GM19455 (cell line): ENCODE results near the gene ACOT7.
"Not testable (repeated sequence)": the region's sequence is repeated elsewhere in the genome, so short reads cannot be mapped to it uniquely, and the experiment has no call there.

ENCODE experiments used
- ATAC-seq: cut with Tn5 transposase; IDR thresholded peaks from one replicate; pipeline ENCODE4 v1.9.1; 2021; ENCODE audit not compliant: unreplicated experiment

Gene ACOT7

DNA sequence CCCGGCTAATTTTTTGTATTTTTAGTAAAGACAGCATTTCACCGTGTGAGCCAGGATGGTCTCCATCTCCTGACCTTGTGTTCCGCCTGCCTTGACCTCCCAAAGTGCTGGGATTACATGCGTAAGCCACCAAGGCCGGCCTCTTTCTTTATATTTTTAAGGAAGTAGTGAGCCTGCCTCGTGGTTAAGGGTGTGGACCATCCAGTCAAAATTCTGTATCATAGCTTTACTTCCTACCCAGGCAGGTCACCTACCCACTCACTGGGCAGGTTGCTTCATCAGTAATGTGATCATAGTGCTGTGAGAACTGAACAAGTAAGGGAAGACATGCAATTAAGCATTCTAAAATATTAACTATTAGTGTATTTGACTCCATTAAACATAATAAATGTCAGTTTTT is 8.1 kb upstream of the ACOT7 start:
- ATAC-seq: no peak

DNA sequence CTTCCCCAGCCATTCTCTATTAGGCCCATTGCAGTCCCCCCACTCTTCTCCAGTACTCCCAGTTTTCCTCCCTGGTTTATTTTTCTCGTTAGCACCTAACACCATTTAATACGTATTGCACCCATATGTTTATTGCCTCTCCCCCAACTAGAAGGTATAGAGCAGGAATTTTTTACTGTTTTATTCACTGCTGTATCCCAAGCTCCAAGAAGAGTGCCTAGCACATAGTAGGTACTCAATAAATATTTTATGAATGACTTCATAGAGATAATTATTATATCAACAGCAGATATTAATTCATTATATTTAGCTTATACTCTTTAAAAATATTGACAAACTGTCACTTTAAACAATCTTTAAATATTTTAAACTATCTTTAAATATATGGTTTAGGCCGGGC is 5.7 kb upstream of the ACOT7 start:
- no peak for ATAC-seq

DNA sequence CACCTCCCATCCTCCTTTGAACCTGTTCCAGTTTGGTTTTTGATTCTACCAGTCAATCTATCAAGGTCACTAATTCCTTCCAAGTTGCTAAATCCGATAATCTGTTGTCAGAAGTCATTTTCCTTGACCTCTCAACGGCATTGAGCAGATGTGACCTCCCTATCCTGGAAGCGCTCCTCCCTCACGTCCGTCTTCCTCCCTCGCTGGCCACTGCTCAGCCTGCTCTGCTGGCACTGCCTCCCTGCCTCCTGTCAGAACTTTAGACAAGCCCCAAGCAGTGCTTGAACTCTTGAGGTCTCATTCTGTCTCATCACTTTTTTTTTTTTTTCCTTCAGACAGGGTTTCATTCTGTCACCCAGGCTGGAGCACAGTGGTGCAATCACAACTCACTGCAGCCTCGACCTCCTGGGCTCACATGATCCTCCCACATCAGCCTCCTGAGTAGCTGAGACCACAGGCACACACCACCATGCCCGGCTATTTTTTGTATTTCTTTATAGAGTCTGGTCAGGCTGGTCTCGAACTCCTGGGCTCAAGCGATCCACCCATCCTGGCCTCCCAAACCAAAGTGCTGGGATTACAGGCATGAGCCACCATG is 4.4 kb upstream of the ACOT7 start:
- no peak for ATAC-seq

DNA sequence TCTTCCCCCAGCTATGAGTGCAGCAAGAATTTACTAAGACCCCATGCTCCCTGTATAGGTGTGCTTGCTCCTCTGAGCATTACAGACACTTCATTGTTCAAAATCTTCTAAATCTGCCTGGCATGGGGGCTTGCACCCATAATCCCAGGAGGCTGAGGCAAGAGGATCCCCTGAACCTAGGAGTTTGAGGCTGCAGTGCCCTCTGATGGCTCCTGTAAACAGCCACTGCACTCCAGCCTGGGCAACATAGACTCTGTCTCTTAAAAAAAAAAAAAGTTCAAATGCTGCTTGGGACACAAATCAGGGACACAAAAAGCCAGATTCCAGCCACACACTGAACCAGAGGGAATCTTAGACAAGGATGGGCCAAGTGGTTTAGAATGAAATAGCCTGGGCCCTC is 3.4 kb upstream of the ACOT7 start:
- ATAC-seq: no peak

DNA sequence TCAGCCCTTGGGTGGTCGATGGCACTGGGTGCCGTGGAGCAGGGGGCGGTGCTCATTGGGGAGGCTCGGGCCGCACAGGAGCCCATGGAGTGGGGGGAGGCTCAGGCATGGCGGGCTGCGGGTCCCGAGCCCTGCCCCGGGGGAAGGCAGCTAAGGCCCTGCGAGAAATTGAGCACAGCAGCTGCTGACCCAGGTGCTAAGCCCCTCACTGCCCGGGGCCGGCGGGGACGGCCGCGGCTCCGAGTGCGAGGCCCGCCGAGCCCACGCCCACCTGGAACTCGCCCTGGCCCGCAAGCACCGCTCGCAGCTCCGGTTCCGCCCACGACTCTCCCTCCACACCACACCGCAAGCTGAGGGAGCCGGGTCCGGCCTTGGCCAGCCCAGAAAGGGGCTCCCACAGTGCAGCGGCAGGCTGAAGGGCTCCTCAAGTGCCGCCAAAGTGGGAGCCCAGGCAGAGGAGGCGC is 2.2 kb upstream of the ACOT7 start:
- not testable (repeated sequence) for ATAC-seq

DNA sequence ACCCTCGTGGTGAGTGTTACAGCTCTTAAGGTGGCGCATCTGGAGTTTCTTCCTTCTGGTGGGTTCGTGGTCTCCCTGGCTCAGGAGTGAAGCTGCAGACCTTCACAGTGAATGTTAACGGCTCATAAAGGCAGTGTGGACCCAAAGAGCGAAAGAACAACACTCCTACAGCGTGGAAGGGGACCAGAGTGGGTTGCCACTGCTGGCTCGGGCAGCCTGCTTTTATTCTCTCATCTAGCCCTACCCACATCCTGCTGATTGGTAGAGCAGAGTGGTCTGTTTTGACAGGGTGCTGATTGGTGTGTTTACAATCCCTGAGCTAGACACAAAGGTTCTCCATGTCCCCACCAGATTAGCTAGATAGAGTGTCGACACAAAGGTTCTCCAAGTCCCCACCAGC is 1.6 kb upstream of the ACOT7 start:
- not testable (repeated sequence) for ATAC-seq

DNA sequence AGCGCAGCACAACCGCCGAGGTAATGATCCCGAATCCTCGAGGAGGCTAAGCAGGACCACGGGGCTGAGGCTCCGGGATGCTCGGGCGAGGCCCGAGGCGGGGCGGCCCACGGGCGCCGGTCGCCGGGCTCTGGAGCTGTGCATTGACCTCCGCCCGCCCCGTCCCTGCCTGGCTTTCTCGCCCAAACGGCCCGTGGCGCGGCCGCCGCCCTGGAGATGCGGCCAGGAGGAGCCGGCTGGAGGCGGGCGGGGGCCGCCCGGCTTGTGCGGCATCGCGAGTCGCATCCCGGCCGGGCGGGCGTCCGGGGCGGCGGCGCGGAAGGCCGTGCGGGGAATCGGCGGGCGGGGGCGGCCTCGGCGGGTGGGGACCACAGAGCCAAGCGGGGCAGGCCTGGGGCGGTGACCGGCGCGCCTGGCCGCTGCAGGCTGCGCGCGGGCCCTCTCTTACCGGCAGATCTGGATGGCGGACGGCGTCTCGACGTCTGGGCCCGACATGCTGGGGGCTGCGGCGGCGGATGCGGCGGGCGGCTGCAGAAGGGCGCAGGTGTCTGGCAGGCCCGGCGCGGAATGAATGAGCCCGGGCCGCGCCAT is 663 bp downstream of the ACOT7 start:
- peak; percentile 28 for ATAC-seq

DNA sequence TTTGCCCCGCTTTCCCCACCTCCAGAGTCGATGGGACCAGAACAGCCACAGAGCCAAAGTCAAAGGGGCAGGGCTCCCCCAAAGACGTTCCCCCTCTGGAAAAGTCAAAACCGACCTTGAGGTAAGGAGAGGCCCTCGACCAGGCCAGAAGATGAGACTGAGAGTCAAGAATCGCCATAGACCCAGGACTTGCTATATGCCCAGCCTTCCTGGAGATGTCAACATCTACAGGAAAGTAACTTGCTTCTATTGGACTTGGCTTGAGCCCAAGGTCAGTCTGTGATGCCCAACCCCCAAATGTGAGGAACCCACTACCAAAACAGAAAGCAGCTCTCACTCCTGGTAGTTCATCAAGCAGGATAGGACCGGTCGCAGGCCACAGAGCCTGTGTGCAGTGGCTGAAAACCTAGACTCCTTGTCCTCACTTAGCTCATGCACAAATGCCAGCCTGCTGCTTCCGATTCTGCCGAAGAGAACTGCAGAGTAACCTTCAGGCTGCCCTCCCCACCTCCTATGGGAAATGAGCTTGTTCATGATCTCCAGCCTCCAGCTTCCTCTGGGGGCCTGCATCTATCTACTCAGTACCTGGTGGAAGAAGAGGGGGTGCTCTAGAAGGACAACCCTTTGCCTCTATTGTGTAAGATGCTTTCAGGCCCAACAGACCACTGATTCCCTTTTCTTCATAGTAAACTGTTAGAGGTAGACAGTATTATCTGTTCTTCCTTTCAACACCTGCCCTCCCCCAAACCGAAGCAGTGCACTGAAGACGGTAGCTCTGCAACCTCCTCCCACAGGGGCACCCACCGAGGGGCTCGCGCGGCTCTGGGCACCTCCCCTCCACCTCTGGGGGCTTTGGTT is 1.4 kb downstream of the ACOT7 start:
- ATAC-seq: peak; percentile 8

DNA sequence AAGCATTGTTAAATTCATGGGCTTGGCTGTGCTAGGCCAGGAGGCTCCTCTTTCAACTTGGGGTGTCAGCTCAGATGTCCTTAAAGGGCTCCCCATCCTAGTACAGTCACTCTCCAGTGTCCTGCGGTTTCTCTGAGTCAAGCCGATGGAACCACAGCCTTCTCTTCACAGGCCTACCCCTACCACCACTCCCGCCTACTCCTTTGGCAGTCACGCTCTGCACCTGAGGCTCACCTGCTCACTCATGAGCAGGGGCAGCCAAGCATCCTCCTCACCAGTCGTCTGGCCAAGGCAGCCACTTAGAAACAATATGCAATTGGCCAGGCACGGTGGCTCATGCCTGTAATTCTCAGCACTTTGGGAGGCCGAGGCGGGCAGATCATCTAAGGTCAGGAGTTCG is 3.6 kb downstream of the ACOT7 start:
- no peak for ATAC-seq

DNA sequence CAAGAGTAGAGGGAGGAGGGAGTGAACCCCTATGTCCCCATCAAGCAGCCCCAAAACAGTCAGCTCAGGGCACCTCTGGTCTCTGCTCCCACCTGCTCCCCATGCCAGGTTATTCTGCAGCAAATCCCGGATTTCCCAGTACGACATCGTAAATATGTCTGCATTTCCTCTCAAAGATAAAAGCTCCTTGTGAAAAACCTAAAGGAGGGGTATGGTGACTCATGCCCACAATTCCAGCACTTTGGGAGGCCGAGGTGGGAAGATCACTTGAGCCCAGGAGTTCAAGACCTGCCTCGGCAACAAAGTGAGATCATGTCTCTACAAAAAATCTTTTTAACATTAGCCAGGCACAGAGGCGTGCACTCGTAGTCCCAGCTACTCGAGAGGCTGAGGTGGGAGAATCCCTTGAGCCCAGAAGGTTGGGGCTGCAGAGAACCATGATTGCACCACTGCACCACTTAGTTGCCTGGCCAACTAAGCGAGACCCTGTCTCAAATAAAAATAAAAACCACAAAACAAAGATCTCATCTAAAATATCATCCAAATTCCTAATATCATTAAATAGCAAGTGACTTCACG is 7.1 kb downstream of the ACOT7 start:
- ATAC-seq: no peak

DNA sequence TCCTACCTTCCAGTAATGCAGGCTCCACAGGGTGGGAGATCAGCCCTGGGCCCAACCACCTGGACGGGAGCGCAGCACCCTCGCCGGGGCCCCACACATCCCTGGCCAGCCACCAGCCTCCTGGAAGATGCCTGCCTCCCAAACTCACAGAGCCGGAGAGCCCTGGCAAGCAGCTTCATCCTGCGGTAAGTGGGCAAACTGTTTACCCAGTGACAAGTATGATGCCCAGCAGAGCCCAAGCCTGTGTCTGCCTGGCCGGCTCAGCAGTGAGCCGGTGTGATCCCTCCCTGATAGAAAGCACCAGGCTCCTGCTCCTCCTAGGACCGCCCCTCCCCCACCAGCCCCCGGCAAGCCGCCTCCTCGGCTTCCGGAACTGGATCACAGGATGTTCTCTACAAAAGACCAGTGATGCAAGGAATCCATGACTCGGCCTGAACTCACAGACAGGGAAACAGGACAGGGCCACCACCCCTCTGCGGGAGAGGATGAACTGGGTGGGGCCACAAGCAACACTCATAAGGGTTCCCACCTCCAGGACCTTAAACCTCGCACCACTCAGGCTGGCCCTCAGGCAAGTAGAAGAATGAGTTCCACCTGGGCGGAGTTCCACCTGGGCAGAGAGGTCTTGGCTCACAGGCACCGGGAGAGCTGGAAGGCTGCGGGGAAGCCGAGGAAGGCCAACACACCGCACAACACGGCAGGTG is 7.9 kb downstream of the ACOT7 start:
- ATAC-seq: no peak

DNA sequence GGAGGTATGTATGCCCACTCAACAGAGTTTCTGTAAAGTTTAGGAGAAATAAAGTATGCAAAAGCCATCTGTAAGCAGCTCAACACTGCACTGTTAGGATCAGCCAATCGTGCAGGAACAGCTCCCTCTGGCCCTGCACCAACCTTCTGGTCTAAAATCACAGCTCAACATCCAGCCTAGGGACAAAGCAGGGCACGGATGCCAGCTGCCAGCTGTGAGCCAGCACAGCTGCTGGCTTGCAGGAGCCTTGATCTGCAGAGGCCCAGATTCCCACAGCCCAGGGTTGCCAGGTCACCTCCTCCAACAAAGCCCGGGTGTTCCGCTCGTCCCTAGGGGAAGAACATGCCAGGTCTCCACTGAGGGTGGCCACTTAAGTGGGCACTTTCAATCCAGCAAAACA is 8.6 kb downstream of the ACOT7 start:
- ATAC-seq: no peak

DNA sequence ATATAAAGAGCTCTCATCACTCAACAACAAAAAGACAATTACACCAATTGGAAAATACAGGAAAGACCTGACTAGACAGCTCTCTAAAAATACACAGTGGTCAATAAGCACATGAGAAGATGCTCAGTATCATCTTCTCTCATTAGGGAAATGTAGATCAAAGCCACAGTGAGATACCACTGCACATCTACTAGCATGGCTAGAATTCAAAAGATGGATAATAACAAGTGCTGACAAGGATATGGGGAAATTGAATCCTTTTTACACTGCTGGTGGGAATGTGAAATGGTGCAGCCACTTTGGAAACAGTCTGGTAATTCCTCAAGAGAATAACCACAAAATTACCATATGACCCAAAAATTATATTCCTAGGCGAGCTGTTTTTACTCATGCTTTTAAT is 9.4 kb downstream of the ACOT7 start:
- no peak for ATAC-seq

DNA sequence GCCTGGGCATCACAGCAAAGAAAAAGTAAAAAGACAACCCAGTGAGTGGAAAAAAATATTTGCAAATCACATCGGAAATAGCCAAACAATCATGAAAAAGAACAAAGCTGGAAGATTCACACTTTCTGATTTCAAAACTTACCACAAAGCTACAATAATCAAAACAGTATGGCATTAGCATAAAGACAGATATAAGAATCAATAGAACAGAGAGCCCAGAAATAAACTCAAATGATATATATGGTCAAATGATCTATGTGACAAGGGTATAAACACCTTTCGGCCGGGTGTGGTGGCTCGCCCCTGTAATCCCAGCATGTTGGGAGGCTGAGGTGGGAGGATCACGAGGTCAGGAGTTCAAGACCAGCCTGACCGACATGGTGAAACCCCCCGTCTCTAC is 13.5 kb downstream of the ACOT7 start:
- no peak for ATAC-seq

DNA sequence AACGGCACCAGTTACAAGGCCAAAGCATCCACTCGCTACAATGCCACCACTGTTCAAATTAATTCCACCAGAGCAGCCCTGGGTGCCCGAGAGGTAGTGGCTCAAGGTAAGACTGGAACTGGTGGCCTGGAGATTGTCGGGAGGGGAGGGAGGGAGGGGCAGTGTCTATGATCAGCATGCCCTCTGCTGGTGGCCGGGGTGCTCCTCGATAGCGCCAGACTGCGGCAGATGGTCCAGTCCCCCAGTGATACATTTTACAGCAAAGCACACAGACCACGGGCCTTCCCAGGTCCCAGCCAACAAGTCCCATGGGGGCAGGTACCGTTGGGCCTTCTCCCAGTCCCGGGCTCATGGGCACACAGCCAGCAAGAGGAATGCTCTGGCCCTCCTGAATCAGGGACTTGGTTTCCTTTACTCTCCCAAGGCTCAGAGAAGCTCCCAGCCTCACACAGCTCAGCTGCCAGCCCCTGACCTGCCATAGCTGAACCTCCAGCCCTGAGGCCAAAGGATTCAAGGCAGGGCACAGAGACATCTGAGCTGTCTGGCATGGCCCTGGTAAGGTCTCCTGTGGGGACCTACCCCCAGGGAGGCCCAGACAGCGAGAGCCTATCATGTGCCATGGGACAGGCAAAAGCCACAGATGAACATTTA is 15.3 kb downstream of the ACOT7 start:
- ATAC-seq: no peak

DNA sequence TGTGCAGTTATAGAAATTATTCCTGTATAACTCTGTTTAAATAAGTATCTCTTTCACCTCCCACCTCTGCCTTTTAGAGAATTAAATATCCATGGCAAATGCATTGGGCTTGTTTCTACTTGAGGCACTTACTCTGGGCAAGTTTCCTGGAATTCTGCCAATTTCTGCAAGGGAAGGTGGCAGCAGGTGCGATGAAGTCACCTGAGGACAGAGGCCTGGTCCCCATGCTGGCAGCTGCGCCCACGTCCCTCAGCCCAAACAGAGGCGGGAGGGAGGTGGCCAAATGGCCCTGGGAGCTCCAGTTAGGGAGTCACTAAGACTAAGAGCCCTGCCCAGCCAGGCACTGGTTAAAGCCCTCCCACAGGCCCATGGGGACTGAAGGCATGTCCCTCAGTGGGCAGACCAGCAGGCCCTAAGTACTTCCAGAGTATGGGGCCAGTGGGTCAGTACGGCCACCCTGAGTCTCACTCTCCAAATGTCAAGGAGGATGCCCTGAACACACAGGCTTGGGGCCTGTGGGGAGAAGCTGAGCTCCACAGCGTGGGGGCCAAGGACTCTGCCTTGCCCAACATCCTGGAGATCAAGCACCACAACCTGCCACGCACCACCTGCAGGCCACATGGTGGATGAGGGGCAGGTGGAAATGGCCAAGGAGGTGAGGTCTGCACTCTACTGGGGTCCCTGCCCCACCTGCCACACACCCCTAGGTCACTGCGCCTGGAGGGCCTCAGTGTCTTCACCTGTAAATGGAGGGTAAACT is 19.4 kb downstream of the ACOT7 start:
- ATAC-seq: no peak

DNA sequence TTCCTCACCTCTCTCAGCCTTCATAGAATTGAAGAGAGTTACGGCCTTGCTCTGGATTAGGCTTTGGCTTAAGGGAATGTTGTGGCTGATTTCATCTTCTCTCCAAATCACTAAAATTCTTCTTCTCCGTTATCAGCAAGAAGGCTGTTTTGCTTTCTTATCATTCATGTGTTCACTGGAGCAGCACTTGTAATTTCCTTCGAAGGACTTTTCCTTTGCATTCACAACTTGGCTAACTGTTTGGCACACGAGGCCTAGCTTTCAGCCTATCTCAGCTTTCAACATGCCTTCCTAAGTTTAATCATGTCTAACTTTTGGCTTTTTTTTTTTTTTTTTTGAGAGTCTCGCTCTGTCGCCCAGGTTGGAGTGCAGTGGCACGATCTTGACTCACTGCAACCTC is 21.3 kb downstream of the ACOT7 start:
- ATAC-seq: not testable (repeated sequence)

DNA sequence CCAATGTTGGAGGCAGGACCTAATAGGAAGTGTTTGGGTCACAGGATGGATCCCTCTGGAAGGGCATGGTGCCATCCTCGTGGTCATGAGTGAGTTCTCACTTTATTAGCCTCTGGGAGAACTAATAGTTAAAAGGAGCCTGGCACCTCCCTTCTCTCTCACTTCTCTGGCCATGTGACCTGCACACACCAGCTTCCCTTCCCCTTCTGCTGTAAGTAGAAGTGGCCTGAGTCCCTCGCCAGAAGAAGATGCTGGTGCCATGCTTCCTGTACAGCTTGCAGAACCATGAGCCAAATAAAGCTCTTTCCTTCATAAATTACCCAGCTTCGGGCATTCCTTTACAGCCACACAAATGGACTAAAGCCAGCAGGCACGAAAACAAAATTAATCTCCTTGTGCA is 23.6 kb downstream of the ACOT7 start:
- no peak for ATAC-seq

DNA sequence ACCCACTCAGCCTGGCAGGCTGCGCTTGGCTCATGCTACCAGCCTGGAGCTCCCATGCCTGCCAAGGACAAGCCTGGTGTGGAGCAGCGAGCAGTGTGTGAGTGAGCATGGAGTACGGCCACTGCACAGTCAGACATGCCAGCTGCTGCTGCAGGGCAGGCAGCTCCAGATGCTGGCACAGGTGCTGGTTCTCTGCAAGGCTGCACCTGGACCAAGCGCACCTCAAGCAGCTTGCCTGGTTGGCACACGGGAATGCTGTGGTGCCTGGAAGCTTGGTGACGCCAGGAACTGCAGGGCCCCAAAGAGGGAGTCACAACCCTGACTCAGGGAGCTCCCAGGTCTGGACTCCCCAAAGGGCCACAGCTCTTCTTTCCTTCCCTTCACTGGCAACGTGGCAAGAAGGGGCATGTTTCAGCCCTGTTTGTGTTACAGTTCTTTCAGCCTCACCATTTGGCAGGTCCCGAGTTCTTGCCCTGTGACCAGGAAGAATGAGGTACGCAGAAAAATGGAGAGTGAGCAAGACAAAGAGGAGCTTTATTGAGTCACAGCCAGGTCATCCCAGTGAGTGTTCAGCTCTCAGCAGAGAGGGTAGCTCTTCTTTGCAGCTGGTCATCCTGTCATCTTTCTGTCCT is 26.1 kb downstream of the ACOT7 start:
- ATAC-seq: no peak

DNA sequence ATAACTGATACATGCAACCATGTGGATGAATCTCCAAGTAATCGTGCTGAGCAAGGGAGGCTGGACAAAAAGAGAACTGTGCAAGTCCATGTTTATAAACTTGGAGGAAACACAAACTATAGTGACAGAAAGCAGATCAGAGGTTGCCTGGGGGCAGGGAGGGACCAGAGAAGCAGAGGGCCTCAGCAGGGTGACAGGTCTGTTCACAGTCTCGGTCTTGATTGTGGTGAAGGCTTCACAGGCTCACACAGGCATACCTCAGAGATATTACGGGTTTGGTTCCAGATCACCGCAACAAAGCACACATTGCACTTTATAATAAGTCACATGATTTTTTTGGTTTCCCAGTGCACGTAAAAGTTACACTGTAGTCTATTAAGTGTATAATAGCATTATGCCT is 28.5 kb downstream of the ACOT7 start:
- ATAC-seq: no peak
